CD4-positive, alpha-beta T cell treated with Interferon gamma for 1 hour (primary cell): ENCODE data around the gene MYZAP.

Source experiments
- DNase-seq: peaks from one replicate; pipeline ENCODE4 v3.0.0-alpha.2; 2020

The MYZAP gene

GRCh38 chr15:57667171-57667849, 75.6 kb downstream of the MYZAP start:
- no peak for DNase-seq

DNA sequence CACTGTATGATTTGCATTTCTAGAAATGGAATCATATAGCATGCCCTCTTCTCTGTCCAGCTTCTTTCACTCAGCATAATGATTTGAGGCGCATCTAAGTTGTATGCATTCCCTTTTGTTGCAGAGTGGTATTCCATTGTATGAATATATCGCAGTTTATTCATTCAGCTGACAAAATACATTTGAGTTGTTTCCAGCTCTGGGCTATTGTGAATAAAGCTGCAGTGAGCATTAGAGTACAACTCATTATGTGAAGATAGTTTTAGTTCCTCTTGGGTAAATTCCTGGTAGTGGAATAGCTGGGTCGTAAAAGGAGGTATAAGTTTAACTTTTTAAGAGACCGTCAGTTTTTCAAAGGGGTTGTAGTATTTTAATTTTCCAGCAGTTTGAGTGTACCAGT, 76.3 kb downstream of the MYZAP start:
- DNase-seq: no peak

- DNase-seq: no peak
Measured at GRCh38 chr15:57671636-57672035, 79.9 kb downstream of the MYZAP start.

DNA sequence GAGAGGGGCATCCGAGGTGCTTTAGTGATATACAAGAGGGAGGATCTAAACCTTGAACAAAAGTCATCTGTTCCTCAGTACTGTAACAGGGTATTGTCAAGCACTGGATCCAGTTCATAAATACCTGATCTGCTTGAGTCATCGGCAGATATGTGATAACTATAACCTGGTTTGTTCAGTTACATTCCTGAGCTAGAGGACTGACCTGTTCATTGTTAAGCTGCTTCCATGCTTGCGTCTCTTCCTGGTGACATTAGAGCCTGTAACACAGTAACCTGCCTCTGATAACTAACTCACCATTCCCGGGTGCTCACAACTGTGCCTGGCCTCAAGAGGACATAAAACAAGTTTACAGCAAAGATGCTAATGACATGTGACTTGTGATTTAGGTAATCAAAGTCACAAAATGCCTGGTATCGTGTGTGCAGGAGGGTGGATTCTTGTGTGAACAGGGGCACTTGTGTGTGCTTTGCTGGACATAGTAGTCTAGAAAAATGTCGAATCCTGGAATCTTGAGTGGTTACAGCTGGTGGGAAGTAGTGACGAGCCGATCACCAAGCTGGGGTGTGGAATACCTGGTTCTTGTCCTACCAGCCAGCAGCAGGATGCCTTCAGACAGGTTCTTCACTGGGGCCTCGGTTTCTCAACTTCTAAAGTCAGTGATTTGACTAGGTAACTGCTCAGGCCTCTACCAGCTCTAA, 83.9 kb downstream of the MYZAP start:
- no peak for DNase-seq

DNA sequence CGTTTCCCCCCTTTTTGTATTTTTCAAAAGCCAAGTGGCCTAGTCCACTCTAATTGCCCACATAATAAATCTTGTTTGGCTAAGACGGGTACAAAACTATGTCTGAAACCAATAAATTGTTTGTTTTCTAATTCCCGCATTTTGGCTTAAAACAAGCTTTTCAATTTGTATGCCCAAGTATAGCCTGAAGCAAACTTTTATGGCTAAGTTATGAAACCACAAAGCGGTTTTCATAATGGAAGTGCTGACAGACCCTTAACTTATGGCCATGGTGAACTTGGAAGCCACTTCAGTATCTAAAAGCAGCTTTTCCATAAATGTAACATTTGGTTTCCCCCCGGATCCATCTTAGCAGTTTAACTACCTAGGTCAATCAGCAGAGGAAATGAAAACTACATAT, 84.9 kb downstream of the MYZAP start:
- DNase-seq: no peak

GRCh38 chr15:57677204-57677603, 85.5 kb downstream of the MYZAP start:
- no peak for DNase-seq

- no peak for DNase-seq
Measured at GRCh38 chr15:57680021-57680420, 88.3 kb downstream of the MYZAP start.

DNA sequence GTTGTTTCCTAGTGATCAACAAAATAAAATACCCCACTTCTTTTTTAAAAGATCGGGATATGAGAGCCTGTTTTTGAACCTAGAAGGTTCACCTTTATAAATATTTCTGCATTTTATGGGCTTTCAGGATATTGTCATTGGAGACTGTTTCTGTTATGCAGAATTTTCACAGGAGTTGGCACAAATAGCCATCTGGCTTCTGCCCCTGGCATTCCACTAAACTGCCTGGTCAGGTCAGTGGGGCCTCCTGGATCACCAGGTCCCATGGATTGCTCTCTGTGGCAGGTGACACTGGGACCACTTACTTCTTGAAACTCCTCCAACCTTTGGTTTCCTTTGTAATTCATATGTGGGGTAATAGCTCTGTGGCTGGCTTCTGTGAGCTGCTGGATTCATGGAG, 89.3 kb downstream of the MYZAP start:
- no peak for DNase-seq

GRCh38 chr15:57683481-57683880, 91.8 kb downstream of the MYZAP start:
- DNase-seq: no peak

DNA sequence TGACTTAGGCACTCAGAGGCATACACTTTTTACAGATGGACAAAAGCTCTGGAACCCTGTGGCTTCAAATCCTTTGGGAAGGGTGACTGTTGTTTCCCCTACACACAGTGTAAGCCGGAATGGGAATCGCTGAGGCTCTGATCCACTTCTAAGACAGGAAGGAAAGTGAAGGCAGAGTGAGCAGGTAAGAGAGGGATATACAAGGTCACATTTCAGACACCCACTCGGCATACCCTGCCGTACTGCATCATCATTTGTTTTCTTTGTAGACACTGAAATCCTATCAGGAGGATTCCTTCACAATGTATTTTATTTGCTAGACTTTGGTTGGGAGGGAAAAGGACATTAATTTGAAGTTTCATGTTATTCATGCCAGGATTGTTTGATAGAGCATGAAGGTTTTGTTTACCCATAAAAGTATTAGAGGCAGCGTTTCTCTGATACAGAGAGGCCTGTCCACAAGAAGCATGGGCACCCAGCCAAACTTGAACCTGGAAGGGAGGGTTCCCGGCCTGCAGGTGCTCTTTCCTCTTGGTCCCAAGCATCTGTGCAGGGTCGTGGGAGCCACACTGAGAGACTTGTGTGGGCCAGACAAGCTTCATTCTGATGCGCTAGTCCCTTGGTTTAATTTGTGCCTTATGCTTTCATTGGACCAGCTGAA, 92.9 kb downstream of the MYZAP start:
- DNase-seq: no peak

DNA sequence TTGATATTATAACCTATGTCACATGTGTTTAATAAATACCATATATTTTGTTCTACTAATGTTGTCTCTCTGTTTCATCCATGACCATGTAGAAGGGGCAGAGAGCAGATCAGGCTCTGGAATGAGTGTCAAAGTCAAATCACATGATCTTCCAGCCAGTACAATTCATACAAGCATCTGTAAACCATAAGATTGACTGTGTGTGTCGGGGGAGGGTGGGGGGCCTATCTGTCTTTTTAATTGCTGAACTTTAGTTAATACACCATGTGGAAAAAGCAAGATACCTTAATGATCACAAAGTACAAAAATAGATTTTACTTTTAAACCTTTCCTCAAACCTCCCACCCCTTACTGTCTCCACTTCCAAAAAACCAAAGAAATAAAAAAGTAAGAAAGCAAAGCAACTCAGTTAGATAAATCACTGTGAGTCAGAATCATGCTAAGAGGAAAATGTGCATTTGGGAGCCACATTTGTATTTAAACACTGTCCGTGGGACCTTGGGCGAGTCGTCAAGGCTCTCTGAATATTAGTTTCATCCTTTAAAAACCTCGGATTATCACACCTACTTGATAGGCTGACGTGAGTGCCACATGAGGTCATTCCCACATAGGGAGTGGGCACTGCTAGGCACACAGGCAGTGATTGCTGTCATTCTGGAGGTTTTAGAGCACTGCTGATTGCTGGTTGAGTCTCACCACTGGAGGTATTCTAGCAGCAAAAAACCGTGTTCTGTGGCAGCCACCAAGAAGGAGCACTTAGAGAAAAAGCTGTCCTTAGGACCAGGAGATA, 93.8 kb downstream of the MYZAP start:
- no peak for DNase-seq

GRCh38 chr15:57686657-57687056, 95.0 kb downstream of the MYZAP start:
- no peak for DNase-seq

DNA sequence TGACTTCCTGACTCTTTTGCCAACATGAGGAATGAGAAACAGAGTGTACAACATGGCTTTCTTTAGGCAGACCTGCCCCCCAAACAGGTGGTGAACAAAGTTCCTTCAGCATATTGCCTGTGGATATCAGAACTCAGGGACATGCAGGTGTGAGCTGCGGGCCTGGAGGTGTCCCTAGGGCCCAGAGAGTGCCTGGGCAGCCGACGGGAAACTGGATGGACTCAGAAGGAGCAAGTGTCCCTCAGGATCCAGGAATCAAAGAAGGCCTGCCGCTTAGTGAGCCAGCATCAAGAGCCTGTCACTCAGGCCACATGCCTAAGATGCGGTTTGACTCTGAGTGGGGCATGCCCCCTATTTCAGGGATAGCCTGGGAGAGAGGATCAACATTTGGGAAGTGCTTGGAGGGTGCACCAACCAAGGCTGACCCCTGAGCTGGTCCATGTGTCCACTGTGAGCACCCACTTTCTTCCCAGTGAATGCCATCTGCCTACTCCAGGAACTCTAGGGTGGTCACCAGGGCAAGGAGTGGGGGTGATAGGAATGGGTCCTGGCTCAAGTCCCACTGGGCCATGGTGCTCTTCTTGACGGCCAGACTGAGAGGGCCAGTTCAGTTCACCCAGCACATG, 98.8 kb downstream of the MYZAP start:
- no peak for DNase-seq

DNA sequence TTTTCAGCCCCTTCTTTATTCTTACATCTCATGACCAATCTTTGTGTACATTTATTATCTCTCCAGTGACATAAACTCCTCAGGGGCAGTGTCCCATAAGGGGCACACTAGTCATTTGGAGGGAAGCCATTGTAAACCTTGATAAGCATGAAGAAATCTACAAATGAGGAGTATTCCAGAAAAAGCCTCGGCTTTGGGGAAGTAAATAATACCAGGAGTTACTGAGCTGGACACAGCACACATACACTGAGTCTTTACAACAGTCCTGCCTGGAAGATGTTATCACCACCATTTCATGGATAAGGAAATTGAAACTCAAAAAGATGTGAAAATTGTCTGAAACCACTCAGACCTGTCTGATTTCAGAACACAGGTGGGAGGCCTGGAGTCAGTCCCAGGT, 99.4 kb downstream of the MYZAP start:
- DNase-seq: no peak

- no peak for DNase-seq
Measured at GRCh38 chr15:57692709-57693108, 101.0 kb downstream of the MYZAP start.

- DNase-seq: no peak
Measured at GRCh38 chr15:57694279-57694678, 102.6 kb downstream of the MYZAP start.

GRCh38 chr15:57696146-57696545, 104.4 kb downstream of the MYZAP start:
- DNase-seq: no peak

DNA sequence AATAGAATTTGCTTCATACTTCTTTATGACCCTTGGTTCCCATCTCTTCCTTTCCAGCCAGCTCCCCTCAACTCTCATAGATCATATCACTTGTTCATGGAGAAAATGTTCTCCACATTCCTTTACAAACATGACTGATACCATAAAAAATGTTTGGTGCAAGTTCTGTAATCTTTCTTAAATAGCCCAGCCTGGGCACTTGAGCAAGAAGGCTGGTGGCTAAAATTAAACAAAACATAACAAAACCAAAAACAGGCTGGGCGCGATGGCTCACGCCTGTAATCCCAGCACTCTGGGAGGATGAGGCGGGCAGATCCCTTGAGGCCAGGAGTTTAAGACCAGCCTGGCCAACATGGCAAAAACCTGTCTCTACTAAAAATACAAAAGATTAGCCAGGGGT, 105.9 kb downstream of the MYZAP start:
- DNase-seq: no peak

- no peak for DNase-seq
Measured at GRCh38 chr15:57698243-57698642, 106.5 kb downstream of the MYZAP start.

GRCh38 chr15:57698991-57699390, 107.3 kb downstream of the MYZAP start:
- DNase-seq: no peak

DNA sequence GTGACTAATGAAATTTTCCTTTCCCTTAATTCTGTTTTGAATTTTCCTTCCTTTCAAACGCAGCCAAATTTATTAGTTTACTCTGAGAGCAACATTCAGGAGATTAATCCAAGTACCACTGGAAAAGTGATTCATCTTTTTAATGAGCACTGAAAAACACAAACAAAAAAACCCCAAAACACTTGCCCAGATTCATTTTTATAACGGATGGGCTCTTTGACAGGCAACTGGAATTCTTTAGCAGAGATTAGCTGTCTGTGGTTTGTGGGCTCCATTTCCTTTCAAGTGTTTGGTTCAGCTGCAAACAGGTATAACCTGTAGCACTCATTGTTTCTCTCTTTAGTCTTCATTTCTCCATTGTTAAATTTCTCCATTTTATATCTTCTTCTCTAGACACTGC, 111.7 kb downstream of the MYZAP start:
- DNase-seq: no peak

- DNase-seq: no peak
Measured at GRCh38 chr15:57704441-57704840, 112.7 kb downstream of the MYZAP start.
